Measurements from ENCODE around the gene BAZ1B. TPM values are rescaled to one million over a fixed set of nuclear protein-coding genes. Genes with fewer than 3 reads are reported as not detected.

The BAZ1B gene
- total RNA-seq, 1 donor from 2014 or later = 21.5 TPM

GRCh38 chr7:73391396-73391795 lies 130.7 kb downstream of the BAZ1B start:
- DNase-seq (ENCODE audit: low spot score) (no peak), ATAC-seq (no peak)

Other genes starting within 250 kb of the BAZ1B start
- gene NSUN5, start 213.5 kb downstream of the BAZ1B start, total RNA-seq = 8.5 TPM
- gene TRIM50, start 194.2 kb downstream of the BAZ1B start, total RNA-seq = not detected
- not detected for gene FKBP6, start 194.1 kb downstream of the BAZ1B start, total RNA-seq
- 0.08 TPM for gene FZD9, start 88.5 kb downstream of the BAZ1B start, total RNA-seq
- gene BCL7B, start 35.4 kb upstream of the BAZ1B start, total RNA-seq = 21.9 TPM
- gene TBL2, start 56.3 kb upstream of the BAZ1B start, total RNA-seq = 16.1 TPM
- 457 TPM for gene MLXIPL, start 102.2 kb upstream of the BAZ1B start, total RNA-seq
- gene VPS37D, start 145.5 kb upstream of the BAZ1B start, total RNA-seq = 2.6 TPM
- gene DNAJC30, start 161.2 kb upstream of the BAZ1B start, total RNA-seq = 10.0 TPM
- gene BUD23, start 161.3 kb upstream of the BAZ1B start, total RNA-seq = 28.2 TPM
- gene STX1A, start 197.4 kb upstream of the BAZ1B start, total RNA-seq = 2.9 TPM
- 6.9 TPM for gene ABHD11, start 216.5 kb upstream of the BAZ1B start, total RNA-seq
- gene CLDN3, start 248.0 kb upstream of the BAZ1B start, total RNA-seq = 28.9 TPM